Ishikawa (cell line): ENCODE data around the gene SNAP25.

Source experiments
- EGR1 ChIP-seq: IDR thresholded peaks from 2 replicates; pipeline ENCODE4 v1.6.1; 2012
- FOXM1 ChIP-seq: IDR thresholded peaks from 2 replicates; pipeline ENCODE4 v1.6.1; 2012; ENCODE audit warnings: low read depth, borderline replicate concordance
- TAF1 ChIP-seq: IDR thresholded peaks from 2 replicates; pipeline ENCODE4 v1.6.1; 2012; ENCODE audit warnings: low read depth, mild to moderate bottlenecking
- YY1 ChIP-seq: IDR thresholded peaks from 2 replicates; pipeline ENCODE4 v1.6.1; 2012; ENCODE audit warnings: low read depth
- TF ChIP-seq, protein P1 (sequence below): IDR thresholded peaks from 2 replicates; pipeline ENCODE4 v1.6.1; 2012

DNA sequence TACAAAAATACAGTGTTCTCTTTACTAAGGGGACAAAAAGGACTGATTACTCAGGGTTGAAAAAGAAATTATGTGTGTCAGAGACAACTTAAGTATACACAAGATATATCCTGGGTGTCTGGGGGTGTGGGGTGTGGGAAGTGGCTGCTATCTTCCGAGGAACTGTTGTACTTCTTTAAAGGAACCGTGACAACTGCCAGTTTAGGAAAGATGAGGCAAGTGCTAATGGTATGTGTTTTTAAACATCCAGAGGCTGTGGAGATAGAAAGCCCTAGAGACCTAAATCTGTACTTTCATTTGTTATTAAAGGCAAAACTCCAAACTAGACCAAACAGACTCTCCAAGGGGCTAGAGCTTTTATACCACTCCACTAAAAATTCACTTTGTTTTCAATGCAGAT, 95.6 kb downstream of the SNAP25 start:
- no peak for TF ChIP-seq EGR1
- TF ChIP-seq, protein P1, sequence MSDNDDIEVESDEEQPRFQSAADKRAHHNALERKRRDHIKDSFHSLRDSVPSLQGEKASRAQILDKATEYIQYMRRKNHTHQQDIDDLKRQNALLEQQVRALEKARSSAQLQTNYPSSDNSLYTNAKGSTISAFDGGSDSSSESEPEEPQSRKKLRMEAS = no peak
- no peak for TF ChIP-seq TAF1
- no peak for TF ChIP-seq YY1
- TF ChIP-seq FOXM1 = no peak
